Skeletal muscle tissue (tissue), 4 donors: ENCODE results near the gene TMEM69. TPM values are rescaled to one million over a fixed set of nuclear protein-coding genes. Genes with fewer than 3 reads are reported as not detected.

ENCODE experiments used
- H3K27ac ChIP-seq: one replicate; pipeline ENCODE4 v1.7.0; 2013; ENCODE audit warnings: mild to moderate bottlenecking, low read depth, low read length, inconsistent platforms
- H3K27me3 ChIP-seq, 3 donors: one replicate each; pipeline ENCODE4 v1.7.0; 2013; ENCODE audit warnings: low read length in 3 of 3; ENCODE audit not compliant: control insufficient read depth in 3 of 3, insufficient read depth in 3 of 3
- H3K36me3 ChIP-seq, 3 donors: one replicate each; pipeline ENCODE4 v1.7.0; 2013; ENCODE audit warnings: low read length in 3 of 3; ENCODE audit not compliant: control insufficient read depth in 3 of 3, insufficient read depth in 3 of 3
- H3K4me1 ChIP-seq, 3 donors: one replicate each; pipeline ENCODE4 v1.7.0; 2013; ENCODE audit warnings: low read length in 3 of 3, mild to moderate bottlenecking in 3 of 3; ENCODE audit not compliant: control insufficient read depth in 3 of 3, insufficient read depth in 3 of 3
- H3K4me3 ChIP-seq, 3 donors: one replicate each; pipeline ENCODE4 v1.7.0; 2013; ENCODE audit warnings: low read length in 3 of 3
- H3K9ac ChIP-seq, 3 donors: one replicate each; pipeline ENCODE4 v1.7.0; 2013; ENCODE audit warnings: low read length in 3 of 3, mild to moderate bottlenecking in 3 of 3, moderate library complexity in 2 of 3, low read depth in 1 of 3
- H3K9me3 ChIP-seq, 3 donors: one replicate each; pipeline ENCODE4 v1.7.0; 2013; ENCODE audit warnings: low read length in 3 of 3; ENCODE audit not compliant: control insufficient read depth in 3 of 3
- total RNA-seq: library from RNA; depleted of rRNA; stranded (reverse); fragments of >200 nt; gene quantifications from one replicate; pipeline ENCODE4 v1.2.3, GENCODE V29; 2014
- donor health status: Osteomylitis.

TMEM69 gene
- total RNA-seq, 1 donor from 2014 or later: 14.6 TPM

- H3K9me3 ChIP-seq: no peaks in the 10 kb centered on the region
- peak overlapping the region in 2 of 3 donors; percentile 8 to 35 for H3K9ac ChIP-seq
- H3K27me3 ChIP-seq: no peaks in the 10 kb centered on the region
- no peaks in the 10 kb centered on the region for H3K36me3 ChIP-seq
- H3K4me3 ChIP-seq: no peak overlapping the region
- peaks cover 60 to 69% (median 68%) of the 10 kb centered on the region in 3 donors for H3K4me1 ChIP-seq
- H3K27ac ChIP-seq: peak overlapping the region; percentile 73
Measured at GRCh38 chr1:45677751-45678245, 10.2 kb upstream of the TMEM69 start.

GRCh38 chr1:45678489-45678888 lies 9.5 kb upstream of the TMEM69 start:
- H3K36me3 ChIP-seq: no peaks in the 10 kb centered on the region
- peaks cover 62 to 66% (median 63%) of the 10 kb centered on the region in 3 donors for H3K4me1 ChIP-seq
- H3K27ac ChIP-seq: peak overlapping the region; percentile 73
- peak overlapping the region in 2 of 3 donors; percentile 45 to 51 for H3K9ac ChIP-seq
- H3K4me3 ChIP-seq: no peak overlapping the region
- no peaks in the 10 kb centered on the region for H3K9me3 ChIP-seq
- H3K27me3 ChIP-seq: no peaks in the 10 kb centered on the region

- H3K9ac ChIP-seq: peak overlapping the region in 2 of 3 donors; percentile 45 to 51
- H3K27me3 ChIP-seq: no peaks in the 10 kb centered on the region
- peak overlapping the region; percentile 73 for H3K27ac ChIP-seq
- H3K4me1 ChIP-seq: peaks cover 57 to 63% (median 59%) of the 10 kb centered on the region in 3 donors
- peak overlapping the region in 1 of 3 donors; percentile 31 for H3K4me3 ChIP-seq
- H3K9me3 ChIP-seq: no peaks in the 10 kb centered on the region
- no peaks in the 10 kb centered on the region for H3K36me3 ChIP-seq
Measured at GRCh38 chr1:45679123-45679522, 8.9 kb upstream of the TMEM69 start.

GRCh38 chr1:45682942-45683341 lies 5.0 kb upstream of the TMEM69 start:
- H3K27ac ChIP-seq: no peak overlapping the region
- peak overlapping the region in 1 of 3 donors; percentile 57 for H3K9ac ChIP-seq
- no peaks in the 10 kb centered on the region for H3K9me3 ChIP-seq
- no peaks in the 10 kb centered on the region for H3K27me3 ChIP-seq
- no peaks in the 10 kb centered on the region for H3K36me3 ChIP-seq
- H3K4me3 ChIP-seq: peak overlapping the region in 1 of 3 donors; percentile 2
- peaks cover 32 to 54% (median 42%) of the 10 kb centered on the region in 3 donors for H3K4me1 ChIP-seq

- no peak overlapping the region for H3K27ac ChIP-seq
- no peaks in the 10 kb centered on the region for H3K27me3 ChIP-seq
- H3K9ac ChIP-seq: peak overlapping the region in 1 of 3 donors; percentile 25
- peaks cover 33 to 49% (median 44%) of the 10 kb centered on the region in 3 donors for H3K4me1 ChIP-seq
- H3K4me3 ChIP-seq: peak overlapping the region in 2 of 3 donors; percentile 35 to 98
- no peaks in the 10 kb centered on the region for H3K9me3 ChIP-seq
- no peaks in the 10 kb centered on the region for H3K36me3 ChIP-seq
Measured at GRCh38 chr1:45684402-45684801, 3.6 kb upstream of the TMEM69 start.

- Histone ChIP-seq H3K36me3 (no peaks in the 10 kb centered on the region), H3K9ac (peak overlapping the region; percentile 96 to 100 (median 99)), H3K9me3 (no peaks in the 10 kb centered on the region), H3K4me3 (peak overlapping the region; percentile 94 to 99 (median 98)), H3K4me1 (peaks cover 35 to 42% (median 37%) of the 10 kb centered on the region in 3 donors), H3K27ac (peak overlapping the region; percentile 99), H3K27me3 (no peaks in the 10 kb centered on the region)
Measured at GRCh38 chr1:45685308-45686014, 2.5 kb upstream of the TMEM69 start.

- peak overlapping the region; percentile 99 for H3K27ac ChIP-seq
- H3K9me3 ChIP-seq: no peaks in the 10 kb centered on the region
- peaks cover 30 to 37% (median 34%) of the 10 kb centered on the region in 3 donors for H3K4me1 ChIP-seq
Measured at GRCh38 chr1:45686015-45686287, 2.0 kb upstream of the TMEM69 start.

GRCh38 chr1:45686288-45687013 lies 1.5 kb upstream of the TMEM69 start, which contains the start of gene GPBP1L1:
TSS of gene GPBP1L1 (minus strand) at chr1:45686533. CDS start at chr1:45659087, 27,446 bp downstream.
- H3K4me1 ChIP-seq: peaks cover 25 to 33% (median 29%) of the 10 kb centered on the region in 3 donors
- H3K27me3 ChIP-seq: no peaks in the 10 kb centered on the region
- H3K27ac ChIP-seq: peak within 1 kb of the TSS; percentile 99
- H3K36me3 ChIP-seq: peaks cover 0 to 4% (median 4%) of the 10 kb centered on the region in 3 donors
- peak within 1 kb of the TSS; percentile 96 to 100 (median 99) for H3K9ac ChIP-seq
- no peaks in the 10 kb centered on the region for H3K9me3 ChIP-seq
- peak within 1 kb of the TSS; percentile 94 to 99 (median 98) for H3K4me3 ChIP-seq

More at GRCh38 chr1:45686015-45686287, 2.0 kb upstream of the TMEM69 start:
- peak overlapping the region; percentile 94 to 99 (median 98) for H3K4me3 ChIP-seq
- no peaks in the 10 kb centered on the region for H3K27me3 ChIP-seq
- peaks cover 0 to 2% (median 0%) of the 10 kb centered on the region in 3 donors for H3K36me3 ChIP-seq
- peak overlapping the region; percentile 96 to 100 (median 99) for H3K9ac ChIP-seq

- H3K27ac ChIP-seq: peak overlapping the region; percentile 99
- no peaks in the 10 kb centered on the region for H3K9me3 ChIP-seq
- H3K36me3 ChIP-seq: peaks cover 0 to 4% (median 4%) of the 10 kb centered on the region in 3 donors
- H3K9ac ChIP-seq: peak overlapping the region; percentile 96 to 100 (median 99)
- no peaks in the 10 kb centered on the region for H3K27me3 ChIP-seq
- H3K4me3 ChIP-seq: peak overlapping the region; percentile 94 to 99 (median 98)
- peaks cover 20 to 25% (median 25%) of the 10 kb centered on the region in 3 donors for H3K4me1 ChIP-seq
Measured at GRCh38 chr1:45687014-45687753, 797 bp upstream of the TMEM69 start.
